ENCODE results near the gene HCCS. TPM values are rescaled to one million over a fixed set of nuclear protein-coding genes. Genes with fewer than 3 reads are reported as not detected.

HCCS gene
- total RNA-seq = 17.7 and 32.0 TPM in 2 replicates

DNA sequence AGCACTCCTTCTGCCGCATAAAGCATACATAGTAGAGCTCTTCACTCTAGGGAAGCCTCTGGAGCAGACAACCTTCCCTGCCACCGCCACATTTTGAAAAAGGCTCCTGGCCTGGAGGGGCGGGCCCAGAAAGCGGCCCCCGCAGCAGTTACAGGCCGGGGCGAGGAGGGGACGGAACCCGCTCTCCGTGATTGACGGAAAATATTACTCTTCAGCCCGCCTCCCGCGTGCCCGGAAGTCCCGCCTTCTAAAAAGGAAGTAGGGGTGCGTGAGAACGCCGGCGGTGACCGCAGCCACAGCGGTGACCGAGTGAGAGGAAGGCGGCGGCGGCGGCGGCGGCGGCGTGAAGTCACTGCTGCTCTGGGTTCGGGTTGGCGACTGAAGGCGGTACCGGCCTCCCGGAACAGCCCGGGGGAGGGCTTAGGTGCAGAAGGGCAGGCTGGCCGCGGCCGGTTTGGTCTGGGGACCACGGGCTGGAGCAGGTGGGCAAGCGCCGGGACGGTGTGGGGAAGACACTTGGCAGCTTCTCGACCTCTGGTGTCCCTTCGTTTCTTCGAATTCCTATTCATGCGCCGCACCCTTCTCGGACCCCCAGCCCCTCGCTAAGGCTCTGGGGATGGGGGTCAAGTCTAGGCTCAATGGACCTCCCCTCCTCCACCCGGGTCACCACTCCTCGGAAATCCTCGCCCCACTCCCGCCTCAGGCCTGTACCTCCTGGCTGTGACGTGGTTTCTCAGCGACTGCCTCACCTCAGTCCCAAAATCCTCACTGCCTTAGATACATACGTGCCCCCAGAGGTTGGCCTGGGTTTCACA lies at the start of gene HCCS:
TSS of gene HCCS (plus strand) at position 296 of the 815 bp plus-strand sequence. CDS start 729 bp downstream, outside the sequence.
- peak; percentile 84 for DNase-seq (ENCODE audit: low read depth)
- no peak for TF ChIP-seq CTCF (IDR thresholded peaks at IDR 0.05; ENCODE audit: insufficient read depth, low read depth, low read length)
- peak within 1 kb of the TSS; percentile 81 for H3K4me3 ChIP-seq (ENCODE audit: low read depth, low read length)

GRCh38 chrX:11064276-11064675 lies 46.9 kb upstream of the HCCS start:
- DNase-seq (ENCODE audit: low read depth) = no peak
- TF ChIP-seq CTCF (IDR thresholded peaks at IDR 0.05; ENCODE audit: insufficient read depth, low read depth, low read length) = no peak
- H3K4me3 ChIP-seq (ENCODE audit: low read depth, low read length) = no peak overlapping the region

DNA sequence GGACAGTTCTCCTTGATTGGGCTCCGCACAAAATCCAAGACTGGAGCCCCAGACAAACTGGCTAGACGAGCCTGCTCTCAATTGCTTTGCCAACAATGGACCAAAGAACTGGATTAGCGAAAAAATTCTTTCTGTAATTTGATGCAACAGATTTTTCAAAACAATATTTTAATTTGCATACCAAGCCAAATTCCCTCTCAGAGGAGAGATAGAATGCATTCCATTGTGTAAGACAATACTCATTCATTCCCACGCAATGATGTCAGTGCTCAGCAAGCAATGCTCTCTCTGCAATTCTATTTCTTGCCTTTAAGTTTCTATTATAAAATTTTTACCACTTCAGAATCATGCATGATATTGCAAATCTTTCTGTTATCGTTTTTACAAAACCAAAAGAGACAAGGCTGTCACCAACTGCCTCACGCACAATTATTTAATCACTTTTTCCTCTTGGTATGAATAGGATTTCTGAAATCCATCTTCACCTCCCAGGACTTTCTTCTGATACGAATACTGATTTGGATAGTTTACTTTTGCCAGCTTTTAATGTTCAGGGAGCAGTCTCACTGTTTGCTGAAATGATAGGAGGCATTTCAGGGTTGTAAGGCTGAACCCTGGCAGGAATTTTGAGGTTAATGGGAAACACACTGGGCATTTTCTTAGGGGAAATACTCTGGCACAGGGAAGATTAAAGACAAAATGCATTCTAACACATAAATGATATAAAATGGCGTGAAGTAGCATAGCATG lies 46.1 kb upstream of the HCCS start:
- no peak for TF ChIP-seq CTCF (IDR thresholded peaks at IDR 0.05; ENCODE audit: insufficient read depth, low read depth, low read length)

GRCh38 chrX:11066812-11067211 lies 44.3 kb upstream of the HCCS start:
- no peak overlapping the region for H3K4me3 ChIP-seq (ENCODE audit: low read depth, low read length)
- DNase-seq (ENCODE audit: low read depth) = no peak
- no peak for TF ChIP-seq CTCF (IDR thresholded peaks at IDR 0.05; ENCODE audit: insufficient read depth, low read depth, low read length)

More for the DNA sequence above, 46.1 kb upstream of the HCCS start:
- peak; percentile 45 for DNase-seq (ENCODE audit: low read depth)
- no peak overlapping the region for H3K4me3 ChIP-seq (ENCODE audit: low read depth, low read length)

- TF ChIP-seq CTCF (IDR thresholded peaks at IDR 0.05; ENCODE audit: insufficient read depth, low read depth, low read length) = no peak
- DNase-seq (ENCODE audit: low read depth) = no peak
- no peak overlapping the region for H3K4me3 ChIP-seq (ENCODE audit: low read depth, low read length)
These were observed 37.8 kb upstream of the HCCS start for GRCh38 chrX:11073381-11073780.

GRCh38 chrX:11080741-11081305 lies 30.3 kb upstream of the HCCS start:
- H3K4me3 ChIP-seq (ENCODE audit: low read depth, low read length) = no peak overlapping the region
- DNase-seq (ENCODE audit: low read depth) = no peak
- TF ChIP-seq CTCF (IDR thresholded peaks at IDR 0.05; ENCODE audit: insufficient read depth, low read depth, low read length) = no peak

Data from fibroblast of villous mesenchyme (primary cell).